ENCODE measurements around the gene CDH18.
A peak's percentile ranks its signal among the peaks of the same experiment; 100 is the strongest.

Gene CDH18

DNA sequence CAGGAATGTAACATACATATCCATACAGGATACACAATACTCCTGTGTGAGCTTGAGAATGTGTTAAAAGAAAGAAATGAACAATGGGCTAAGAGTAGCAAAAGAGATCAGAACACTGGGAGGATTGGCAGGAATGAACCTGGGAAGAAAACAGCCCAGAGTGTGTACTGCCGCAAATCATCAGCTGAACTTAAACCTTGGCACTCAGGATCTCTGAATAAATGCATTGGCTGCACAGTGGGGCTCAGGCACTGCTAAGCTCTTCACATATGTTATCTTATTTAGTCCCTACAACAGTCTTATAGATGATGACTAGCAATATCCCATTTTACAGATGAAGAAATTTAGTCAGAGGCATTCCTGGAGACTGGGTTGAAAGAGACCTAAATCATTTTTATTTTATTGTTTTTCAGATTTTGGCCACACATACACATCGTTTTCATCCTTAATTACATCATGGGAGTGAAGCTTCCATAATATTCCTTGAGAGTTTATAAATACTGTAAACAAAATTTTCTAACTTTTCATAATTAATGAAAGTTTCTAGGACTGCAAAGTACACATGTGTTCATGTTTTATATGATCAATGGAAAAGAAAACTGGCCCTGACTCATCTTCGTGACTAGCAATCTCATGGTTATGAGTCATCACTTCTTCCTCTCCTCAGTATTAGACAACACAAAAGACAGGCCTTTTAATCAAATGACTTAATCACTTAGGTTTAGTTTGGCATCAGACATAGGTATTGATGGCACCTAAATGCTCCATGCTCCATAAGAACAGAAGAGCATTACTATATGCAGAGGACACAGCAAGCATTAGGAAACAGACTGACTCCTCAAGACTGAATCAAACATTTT, 59.2 kb downstream of the CDH18 start:
- no peak for DNase-seq

DNA sequence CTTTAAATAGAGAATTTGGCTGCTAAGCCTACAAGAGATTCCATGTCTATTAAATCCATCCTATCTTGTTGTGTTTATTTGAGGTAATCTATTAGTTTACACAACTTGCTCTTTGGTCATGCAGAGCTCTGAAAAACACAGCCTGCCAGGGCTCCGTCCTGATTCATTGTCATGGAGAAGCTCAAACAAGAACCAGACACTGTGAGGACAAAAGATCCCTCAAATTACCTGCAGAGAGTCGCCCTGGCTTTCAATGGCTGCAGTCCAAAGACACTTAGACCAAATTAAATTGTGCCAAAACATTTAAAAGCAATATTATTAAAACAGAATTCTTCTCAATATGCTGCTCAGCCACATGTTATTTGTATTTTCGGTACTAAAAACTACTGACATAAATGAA, 60.1 kb downstream of the CDH18 start:
- no peak for DNase-seq

DNA sequence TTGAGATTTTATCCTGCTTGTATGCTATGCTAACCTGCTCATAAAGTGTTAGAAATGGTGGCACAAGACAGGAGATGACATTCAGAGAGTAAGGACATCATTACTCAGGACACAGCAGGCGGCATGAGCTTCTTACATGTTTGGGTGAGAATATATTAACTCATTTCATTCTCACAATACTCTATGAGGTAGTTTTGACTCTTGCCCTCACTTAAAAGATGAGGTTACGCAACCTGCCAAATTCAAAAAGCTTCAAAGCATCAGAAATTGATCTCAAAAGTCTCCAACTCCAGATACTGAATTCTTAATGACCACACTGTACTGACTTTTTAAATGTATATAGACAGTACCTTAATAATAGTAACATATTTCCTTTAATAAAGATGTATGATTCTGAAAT, 60.8 kb downstream of the CDH18 start:
- no peak for DNase-seq

- DNase-seq = no peak
Observed at GRCh38 chr5:19923742-19924141, 64.3 kb downstream of the CDH18 start.

- no peak for DNase-seq
Observed at GRCh38 chr5:19920761-19921160, 67.2 kb downstream of the CDH18 start.

DNA sequence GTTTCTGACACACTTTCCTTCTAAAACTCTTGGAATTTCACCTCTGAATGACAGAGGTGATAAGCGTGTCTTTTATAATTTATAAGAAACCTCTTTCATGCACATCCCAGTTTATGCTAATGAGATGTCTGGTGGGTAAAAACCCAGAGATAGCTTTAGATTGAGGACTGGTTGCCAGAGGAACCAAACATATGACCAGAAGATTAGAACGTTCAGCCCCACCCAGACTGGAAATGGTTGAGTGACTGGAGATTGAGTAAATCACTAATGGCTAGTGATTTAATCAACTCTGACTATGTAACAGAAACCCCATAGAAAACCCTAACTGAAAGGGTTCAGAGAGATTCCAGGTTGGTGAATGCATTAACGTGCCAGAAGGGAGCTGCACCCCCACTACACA, 69.2 kb downstream of the CDH18 start:
- DNase-seq = no peak

- DNase-seq = no peak
Observed at GRCh38 chr5:19917588-19918122, 70.3 kb downstream of the CDH18 start.

- DNase-seq = no peak
Observed at GRCh38 chr5:19910136-19910535, 77.9 kb downstream of the CDH18 start.

DNA sequence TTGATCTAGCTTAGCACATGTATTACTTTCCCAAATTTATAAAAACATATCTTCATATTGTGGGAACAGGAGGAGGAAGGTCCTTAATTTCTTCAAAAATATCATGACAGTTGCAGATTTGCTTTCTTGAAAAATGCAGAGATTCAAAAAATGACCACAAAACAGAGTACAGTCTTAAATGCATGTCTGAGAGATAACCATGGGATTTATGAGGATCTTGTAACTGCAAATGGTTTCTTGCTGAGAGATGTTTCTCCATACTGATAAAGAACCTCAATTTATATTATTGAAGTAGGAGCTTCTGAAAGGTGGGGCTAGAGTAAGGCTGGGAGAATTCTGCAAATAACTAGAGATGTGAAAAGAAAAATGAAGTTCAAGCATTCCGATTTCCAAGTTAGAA, 83.2 kb downstream of the CDH18 start:
- no peak for DNase-seq

- no peak for DNase-seq
Observed at GRCh38 chr5:19903611-19904010, 84.4 kb downstream of the CDH18 start.

GRCh38 chr5:19902316-19902934, 85.6 kb downstream of the CDH18 start:
- peak; percentile 25 for DNase-seq

- no peak for DNase-seq
Observed at GRCh38 chr5:19900269-19900668, 87.7 kb downstream of the CDH18 start.

DNA sequence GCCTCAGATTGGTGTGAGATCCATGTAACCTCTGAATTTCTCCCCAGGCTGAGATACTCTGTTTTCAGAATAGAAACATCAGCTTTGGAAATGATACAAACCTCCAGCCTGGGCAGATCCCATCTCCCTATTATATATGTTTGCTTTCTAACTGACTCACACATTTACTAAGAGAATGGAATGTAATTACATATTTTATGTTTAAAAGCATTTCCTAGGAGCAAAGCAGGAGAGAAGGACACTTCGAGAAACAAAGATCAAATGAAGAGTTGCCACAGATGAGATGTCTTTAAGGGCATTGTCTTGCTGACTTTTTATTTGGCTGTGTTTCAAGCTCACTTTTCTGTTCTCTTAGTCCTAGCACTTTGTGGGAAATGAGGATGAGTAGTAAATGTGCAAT, 96.3 kb downstream of the CDH18 start:
- no peak for DNase-seq

GRCh38 chr5:19886123-19886917, 101.7 kb downstream of the CDH18 start:
- peak; percentile 77 for DNase-seq

GRCh38 chr5:19885040-19885824, 102.8 kb downstream of the CDH18 start:
- no peak for DNase-seq

DNA sequence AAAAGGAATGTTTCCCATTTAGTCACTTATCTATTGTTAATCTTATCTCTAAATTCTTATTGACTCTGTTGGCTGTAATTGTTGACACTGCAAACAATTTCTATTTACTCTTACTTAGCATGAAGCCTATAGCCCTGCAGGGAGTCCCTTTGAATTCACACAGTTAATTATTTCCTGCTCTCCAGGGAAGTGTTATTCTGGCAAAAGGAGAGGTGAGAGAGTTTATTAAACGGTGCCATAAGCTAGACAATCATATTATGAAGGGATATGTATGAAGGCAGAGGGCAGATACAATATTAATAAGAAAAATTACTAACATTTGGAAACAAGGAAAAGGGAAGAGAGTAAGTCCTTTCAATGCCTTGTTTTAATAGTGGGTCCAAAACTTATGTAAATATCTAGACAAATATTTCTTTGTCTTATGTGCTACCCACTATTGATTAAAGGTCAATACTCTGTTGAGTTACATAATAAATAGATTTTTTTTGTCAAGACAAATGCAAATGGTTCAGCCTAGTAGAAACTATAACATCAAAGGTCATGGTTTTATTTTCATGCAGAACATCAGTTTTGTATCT, 107.1 kb downstream of the CDH18 start:
- peak; percentile 23 for DNase-seq

DNA sequence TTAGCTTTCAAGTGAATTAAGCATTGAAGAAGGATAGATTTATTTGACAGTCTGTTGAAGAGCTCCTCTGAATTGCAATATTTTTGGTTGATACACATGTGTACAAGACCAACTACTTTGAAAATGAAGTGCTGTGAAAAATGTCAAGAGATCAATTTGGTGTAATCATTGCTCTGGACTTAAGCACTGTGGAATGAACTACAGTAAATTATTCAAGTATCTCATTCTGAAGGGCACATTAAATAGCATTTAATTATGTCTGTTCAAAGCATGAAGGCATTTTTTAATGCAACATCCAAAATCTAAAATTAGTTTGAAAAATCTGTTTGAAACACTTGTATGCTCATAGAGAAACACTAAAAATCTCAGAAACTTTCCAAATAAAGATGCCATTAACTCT, 107.5 kb downstream of the CDH18 start:
- DNase-seq = no peak

DNA sequence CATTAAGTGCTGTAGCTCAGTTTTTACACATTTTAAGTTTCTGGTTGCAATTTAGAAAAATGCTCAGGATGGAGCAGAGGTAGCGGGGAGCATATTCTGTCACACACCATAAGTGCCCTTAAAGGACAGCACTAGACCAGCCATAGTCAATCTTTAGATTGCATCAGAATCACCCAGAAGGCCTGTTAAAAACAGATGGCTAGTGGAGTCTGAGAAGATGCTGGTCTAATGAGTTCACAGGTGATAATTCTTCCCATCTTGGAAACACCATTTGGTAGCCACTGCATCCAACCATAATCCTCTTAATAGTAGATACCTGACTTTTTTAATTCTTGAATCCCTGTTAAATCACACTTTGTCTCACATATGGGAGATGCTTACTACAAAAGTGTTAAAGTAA, 113.2 kb downstream of the CDH18 start:
- DNase-seq = peak; percentile 53

GRCh38 chr5:19866090-19866450, 121.9 kb downstream of the CDH18 start:
- DNase-seq = no peak

DNA sequence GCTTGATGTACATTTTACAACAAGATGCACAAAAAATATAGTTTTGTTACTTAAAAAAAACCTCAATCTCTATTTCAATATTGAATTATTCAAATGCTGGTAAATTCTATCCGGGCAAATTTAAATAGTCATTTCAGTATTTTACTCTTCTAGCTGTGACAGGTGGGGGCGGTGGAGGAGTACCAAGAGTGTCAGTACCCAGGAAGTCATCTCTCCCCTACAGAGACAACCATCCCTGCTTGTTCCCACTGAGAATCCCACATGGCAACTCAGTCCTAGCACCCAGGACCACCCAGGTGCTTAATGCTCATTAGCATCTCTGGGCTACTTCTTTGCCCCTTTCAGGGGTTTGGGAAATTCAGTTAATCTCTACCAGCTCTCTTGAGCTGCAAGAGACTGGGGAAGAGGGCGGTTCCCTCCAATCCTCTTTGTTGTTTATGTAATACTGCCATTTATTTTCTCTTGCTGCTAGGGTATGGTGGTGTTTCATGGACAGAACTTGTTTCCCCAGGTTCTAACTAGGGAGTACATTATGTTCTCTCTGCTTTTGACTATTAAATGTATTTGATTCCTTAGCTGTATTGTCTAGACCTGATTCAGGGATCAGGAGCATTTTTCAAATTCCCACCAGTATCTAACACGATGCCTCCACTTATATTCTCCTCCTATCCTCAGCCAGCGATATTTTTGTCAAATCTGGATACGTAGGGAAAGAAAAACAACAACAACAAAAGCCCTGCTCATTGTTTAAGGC, 122.5 kb downstream of the CDH18 start:
- no peak for DNase-seq

- DNase-seq = no peak
Observed at GRCh38 chr5:19862711-19863110, 125.3 kb downstream of the CDH18 start.

- no peak for DNase-seq
Observed at GRCh38 chr5:19859020-19859419, 129.0 kb downstream of the CDH18 start.
